ENCODE measurements around the gene CNR1. TPM values are rescaled to one million over a fixed set of nuclear protein-coding genes. Genes with fewer than 3 reads are reported as not detected.

CNR1 gene
- total RNA-seq, 1 donor = not detected

DNA sequence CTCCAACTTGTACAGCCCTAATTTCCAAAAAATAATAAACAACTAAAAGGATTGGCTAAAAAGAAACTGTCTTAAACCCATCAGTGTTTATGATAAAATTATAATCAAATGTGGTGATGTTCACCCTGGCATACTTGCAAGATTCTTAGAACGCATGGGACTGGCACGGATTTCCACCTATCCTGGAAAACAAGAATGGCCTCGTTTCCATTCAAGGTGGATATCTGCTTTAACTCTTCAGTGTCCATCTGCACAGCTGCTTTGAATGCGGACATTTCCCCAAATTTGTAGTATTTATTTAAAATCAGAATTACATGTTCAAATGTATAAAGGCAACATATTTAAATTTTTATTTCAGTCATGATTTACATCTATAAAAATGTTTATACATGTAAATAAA is 4.2 kb downstream of the CNR1 start:
- Histone ChIP-seq H3K79me2 (ENCODE audit: insufficient read depth, low read length) (no peaks in the 10 kb centered on the region), H3K4me3 (ENCODE audit: insufficient read depth, low read length) (no peak overlapping the region), H3K27ac (ENCODE audit: low read depth, low read length) (no peak overlapping the region), H3K4me2 (ENCODE audit: insufficient read depth, low read length) (no peak overlapping the region), H2AFZ (ENCODE audit: low read length) (no peak overlapping the region), H4K20me1 (ENCODE audit: insufficient read depth, low read length) (no peaks in the 10 kb centered on the region), H3K27me3 (ENCODE audit: insufficient read depth, low read length) (peaks cover 33% of the 10 kb centered on the region), H3K36me3 (ENCODE audit: insufficient read depth, low read length) (no peaks in the 10 kb centered on the region), H3K4me1 (ENCODE audit: insufficient read depth, low read length) (no peaks in the 10 kb centered on the region), H3K9me3 (ENCODE audit: low read depth, low read length) (no peaks in the 10 kb centered on the region)
- TF ChIP-seq, protein P1, sequence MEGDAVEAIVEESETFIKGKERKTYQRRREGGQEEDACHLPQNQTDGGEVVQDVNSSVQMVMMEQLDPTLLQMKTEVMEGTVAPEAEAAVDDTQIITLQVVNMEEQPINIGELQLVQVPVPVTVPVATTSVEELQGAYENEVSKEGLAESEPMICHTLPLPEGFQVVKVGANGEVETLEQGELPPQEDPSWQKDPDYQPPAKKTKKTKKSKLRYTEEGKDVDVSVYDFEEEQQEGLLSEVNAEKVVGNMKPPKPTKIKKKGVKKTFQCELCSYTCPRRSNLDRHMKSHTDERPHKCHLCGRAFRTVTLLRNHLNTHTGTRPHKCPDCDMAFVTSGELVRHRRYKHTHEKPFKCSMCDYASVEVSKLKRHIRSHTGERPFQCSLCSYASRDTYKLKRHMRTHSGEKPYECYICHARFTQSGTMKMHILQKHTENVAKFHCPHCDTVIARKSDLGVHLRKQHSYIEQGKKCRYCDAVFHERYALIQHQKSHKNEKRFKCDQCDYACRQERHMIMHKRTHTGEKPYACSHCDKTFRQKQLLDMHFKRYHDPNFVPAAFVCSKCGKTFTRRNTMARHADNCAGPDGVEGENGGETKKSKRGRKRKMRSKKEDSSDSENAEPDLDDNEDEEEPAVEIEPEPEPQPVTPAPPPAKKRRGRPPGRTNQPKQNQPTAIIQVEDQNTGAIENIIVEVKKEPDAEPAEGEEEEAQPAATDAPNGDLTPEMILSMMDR (IDR thresholded peaks at IDR 0.05; ENCODE audit: extremely low read depth, low read depth, low read length) = no peak
- no peak for DNase-seq (ENCODE audit: insufficient read length, low spot score, missing footprints)

DNA sequence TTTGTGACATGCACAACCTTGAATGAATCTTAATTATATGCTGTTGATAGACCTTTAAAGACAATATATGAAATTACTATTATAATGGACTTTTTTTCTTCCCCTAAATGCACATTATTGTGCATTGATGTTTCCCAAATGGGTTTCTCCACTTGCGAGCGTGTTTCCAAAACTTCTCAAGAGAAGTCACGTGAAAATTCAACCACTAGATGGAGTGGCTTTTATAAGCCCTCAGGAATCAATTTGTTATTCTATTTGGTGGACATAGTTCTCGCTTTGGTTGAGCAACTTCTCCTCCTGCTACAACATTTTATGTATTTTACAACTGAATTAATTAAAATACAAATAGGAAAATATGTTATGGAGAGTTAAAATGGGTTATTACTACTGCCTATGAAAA is 9.0 kb downstream of the CNR1 start:
- H3K4me1 ChIP-seq (ENCODE audit: insufficient read depth, low read length) = no peaks in the 10 kb centered on the region
- no peaks in the 10 kb centered on the region for H4K20me1 ChIP-seq (ENCODE audit: insufficient read depth, low read length)
- H3K36me3 ChIP-seq (ENCODE audit: insufficient read depth, low read length) = no peaks in the 10 kb centered on the region
- peaks cover under 1% of the 10 kb centered on the region for H3K27me3 ChIP-seq (ENCODE audit: insufficient read depth, low read length)
- H2AFZ ChIP-seq (ENCODE audit: low read length) = no peak overlapping the region
- no peaks in the 10 kb centered on the region for H3K9me3 ChIP-seq (ENCODE audit: low read depth, low read length)
- H3K4me3 ChIP-seq (ENCODE audit: insufficient read depth, low read length) = no peak overlapping the region
- DNase-seq (ENCODE audit: insufficient read length, low spot score, missing footprints) = no peak
- no peak overlapping the region for H3K4me2 ChIP-seq (ENCODE audit: insufficient read depth, low read length)
- no peak overlapping the region for H3K27ac ChIP-seq (ENCODE audit: low read depth, low read length)
- no peaks in the 10 kb centered on the region for H3K79me2 ChIP-seq (ENCODE audit: insufficient read depth, low read length)
- TF ChIP-seq, protein P1 (IDR thresholded peaks at IDR 0.05; ENCODE audit: extremely low read depth, low read depth, low read length) = no peak

DNA sequence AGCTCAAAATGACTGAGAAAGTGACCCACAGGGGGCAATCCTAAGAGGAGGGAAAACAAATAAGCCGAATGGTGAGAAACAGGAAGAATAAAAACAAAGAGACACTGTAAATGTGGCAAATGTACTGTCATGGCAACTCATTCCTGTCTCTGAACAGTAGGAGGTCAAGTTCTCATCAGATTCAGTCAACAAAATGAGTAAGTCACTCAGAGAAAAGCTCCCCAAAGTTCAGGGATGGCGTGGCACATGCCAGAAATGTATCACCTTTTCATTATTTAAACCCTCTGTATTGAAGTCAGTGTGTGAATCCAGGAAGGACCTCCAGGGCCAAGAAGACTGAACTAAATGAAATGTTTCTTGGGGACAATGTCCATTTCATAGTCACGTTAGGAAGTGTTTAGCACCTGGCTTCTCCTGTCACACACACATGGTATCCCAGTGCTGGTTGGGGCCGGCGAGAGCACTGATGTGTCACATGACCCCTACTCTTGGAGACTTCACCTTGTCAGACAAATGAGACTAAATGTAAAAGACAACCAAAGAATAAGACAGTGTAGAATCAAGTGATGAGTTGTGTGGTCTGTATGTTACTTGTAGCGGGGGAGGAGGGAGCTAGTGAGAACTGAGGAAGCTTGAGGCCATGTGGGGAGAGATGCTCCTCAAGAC is 20.7 kb downstream of the CNR1 start:
- DNase-seq (ENCODE audit: insufficient read length, low spot score, missing footprints) = no peak
- H3K79me2 ChIP-seq (ENCODE audit: insufficient read depth, low read length) = no peaks in the 10 kb centered on the region
- no peak overlapping the region for H3K4me3 ChIP-seq (ENCODE audit: insufficient read depth, low read length)
- no peaks in the 10 kb centered on the region for H3K9me3 ChIP-seq (ENCODE audit: low read depth, low read length)
- no peaks in the 10 kb centered on the region for H4K20me1 ChIP-seq (ENCODE audit: insufficient read depth, low read length)
- H3K4me1 ChIP-seq (ENCODE audit: insufficient read depth, low read length) = no peaks in the 10 kb centered on the region
- H3K4me2 ChIP-seq (ENCODE audit: insufficient read depth, low read length) = no peak overlapping the region
- H2AFZ ChIP-seq (ENCODE audit: low read length) = no peak overlapping the region
- no peaks in the 10 kb centered on the region for H3K36me3 ChIP-seq (ENCODE audit: insufficient read depth, low read length)
- no peak overlapping the region for H3K27ac ChIP-seq (ENCODE audit: low read depth, low read length)
- H3K27me3 ChIP-seq (ENCODE audit: insufficient read depth, low read length) = no peaks in the 10 kb centered on the region
- TF ChIP-seq, protein P1 (IDR thresholded peaks at IDR 0.05; ENCODE audit: extremely low read depth, low read depth, low read length) = no peak

DNA sequence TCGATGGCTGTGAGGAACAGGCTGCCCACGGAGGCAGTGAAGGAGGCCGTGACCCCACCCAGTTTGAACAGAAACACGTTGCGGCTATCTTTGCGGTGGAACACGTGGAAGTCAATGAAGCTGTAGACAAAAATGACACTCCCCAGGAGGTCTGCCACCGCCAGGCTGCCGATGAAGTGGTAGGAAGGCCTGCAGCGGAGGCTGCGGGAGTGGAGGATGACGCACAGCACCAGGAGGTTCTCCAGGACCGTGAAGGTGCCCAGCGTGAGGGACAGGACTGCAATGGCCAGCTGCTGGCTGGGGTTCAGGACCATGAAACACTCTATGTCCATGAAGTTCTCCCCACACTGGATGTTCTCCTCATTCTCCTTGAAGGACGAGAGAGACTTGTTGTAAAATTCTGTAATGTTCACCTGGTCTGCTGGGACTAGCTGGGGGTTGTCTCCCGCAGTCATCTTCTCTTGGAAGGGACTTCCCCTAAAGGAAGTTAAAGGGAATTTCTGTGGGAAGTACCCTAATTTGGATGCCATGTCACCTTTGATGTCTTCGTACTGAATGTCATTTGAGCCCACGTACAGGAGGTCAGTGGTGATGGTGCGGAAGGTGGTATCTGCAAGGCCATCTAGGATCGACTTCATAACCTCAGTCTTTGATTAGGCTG is 21.4 kb downstream of the CNR1 start:
- Histone ChIP-seq H3K4me1 (ENCODE audit: insufficient read depth, low read length) (no peaks in the 10 kb centered on the region), H3K4me2 (ENCODE audit: insufficient read depth, low read length) (no peak overlapping the region), H3K27ac (ENCODE audit: low read depth, low read length) (no peak overlapping the region), H3K4me3 (ENCODE audit: insufficient read depth, low read length) (no peak overlapping the region), H3K27me3 (ENCODE audit: insufficient read depth, low read length) (no peaks in the 10 kb centered on the region), H4K20me1 (ENCODE audit: insufficient read depth, low read length) (no peaks in the 10 kb centered on the region), H2AFZ (ENCODE audit: low read length) (no peak overlapping the region), H3K79me2 (ENCODE audit: insufficient read depth, low read length) (no peaks in the 10 kb centered on the region), H3K36me3 (ENCODE audit: insufficient read depth, low read length) (no peaks in the 10 kb centered on the region), H3K9me3 (ENCODE audit: low read depth, low read length) (no peaks in the 10 kb centered on the region)
- TF ChIP-seq, protein P1 (IDR thresholded peaks at IDR 0.05; ENCODE audit: extremely low read depth, low read depth, low read length) = no peak
- DNase-seq (ENCODE audit: insufficient read length, low spot score, missing footprints) = no peak
